Transverse colon (tissue), 4 donors: Measurements from ENCODE around the gene GPR39. TPM values are rescaled to one million over a fixed set of nuclear protein-coding genes. Genes with fewer than 3 reads are reported as not detected.

Experiments used
- DNase-seq: peaks from one replicate; pipeline ENCODE4 v3.0.0-alpha.2; 2019
- H3K27ac ChIP-seq, 4 donors: fragments of 200-600 bp; sonication (generic); 2 replicates each; pipeline ENCODE4 v1.5.1; 2016 to 2018; ENCODE audit warnings: inconsistent platforms in 4 of 4
- H3K27me3 ChIP-seq: fragments of 200-600 bp; sonication (generic); 2 replicates; pipeline ENCODE4 v1.5.1; 2017; ENCODE audit warnings: inconsistent platforms
- H3K36me3 ChIP-seq, 4 donors: fragments of 200-600 bp; sonication (generic); 2 replicates each; pipeline ENCODE4 v1.5.1; 2017 to 2019; ENCODE audit warnings: inconsistent platforms in 4 of 4
- H3K4me1 ChIP-seq, 4 donors: fragments of 200-600 bp; sonication (generic); 2 replicates each; pipeline ENCODE4 v1.5.1; 2017 to 2020; ENCODE audit warnings: inconsistent platforms in 4 of 4
- H3K4me3 ChIP-seq, 4 donors: fragments of 200-600 bp; sonication (generic); 1 replicate in 1 of 4; 2 replicates in 3 of 4; pipeline versions ENCODE4 v1.5.1 to v1.6.1; 2017 to 2019; ENCODE audit warnings: inconsistent platforms in 4 of 4
- H3K9me3 ChIP-seq, 2 donors: fragments of 200-600 bp; sonication (generic); 2 replicates each; pipeline ENCODE4 v1.5.1; 2017 to 2019; ENCODE audit warnings: inconsistent platforms in 2 of 2
- CTCF ChIP-seq, 5 experiments: fragments of 200-600 bp in 3 of 5; fragments of 450-650 bp in 2 of 5; sonication (generic) in 3 of 5; IDR thresholded peaks; 1 replicate in 2 of 5; 2 replicates in 3 of 5; pipeline ENCODE4 v1.5.1; 2016 to 2017; ENCODE audit warnings: antibody characterized with exemption in 5 of 5, inconsistent platforms in 3 of 5, mild to moderate bottlenecking in 2 of 5, moderate library complexity in 1 of 5
- EP300 ChIP-seq: sonication (generic); formaldehyde crosslinking; IDR thresholded peaks from one replicate; pipeline ENCODE4 v1.6.1; 2017; ENCODE audit warnings: antibody characterized with exemption, low read depth
- POLR2A ChIP-seq: fragments of 450-650 bp; IDR thresholded peaks from one replicate; pipeline ENCODE4 v1.6.1; 2016; ENCODE audit warnings: antibody characterized with exemption, mild to moderate bottlenecking, moderate library complexity
- POLR2AphosphoS5 ChIP-seq, 3 donors: sonication (generic); formaldehyde crosslinking; IDR thresholded peaks; one replicate each; pipeline ENCODE4 v1.6.1; 2016; ENCODE audit warnings: antibody characterized with exemption in 3 of 3
- WGBS, 2 donors: methylation state at CpG; one replicate each; pipeline ENCODE4 v1.1.5; 2018; ENCODE audit warnings: low coverage in 1 of 2; 5-methylcytosine and 5-hydroxymethylcytosine counted together
- in situ Hi-C, 4 donors: fragments of 200-750 bp; cut with MboI; loops; one replicate each; pipeline versions ENCODE4 v1.15.0 to v1.15.1; 2017; ENCODE audit warnings: low sequenced_read_pairs in 3 of 4, low pct_ligation_motif_present in 1 of 4, low pct_unique_long_range_greater_than_20kb in 1 of 4
- intact Hi-C: fragments of 100-400 bp; cut with DNase I; formaldehyde crosslinking; loops from one replicate; pipeline ENCODE4 v1.15.1; 2023; ENCODE audit warnings: low total_unique reads
- total RNA-seq, 4 donors: library from RNA; depleted of rRNA; stranded (reverse); fragments of >200 nt; gene quantifications; one replicate each; pipeline ENCODE4 v1.1.0, GENCODE V29; 2016

Gene GPR39
- total RNA-seq, 4 donors from 2014 or later, result 26.3 to 85.3 (median 39.6) TPM

- no peaks in the 10 kb centered on the region for H3K27me3 ChIP-seq
These were observed 142.7 kb downstream of the GPR39 start for GRCh38 chr2:132559326-132559725.

GRCh38 chr2:132559921-132560320 is 143.3 kb downstream of the GPR39 start:
- Histone ChIP-seq H3K9me3 (no peaks in the 10 kb centered on the region), H3K4me1 (no peaks in the 10 kb centered on the region), H3K4me3 (no peak overlapping the region), H3K27ac (no peak overlapping the region), H3K36me3 (no peaks in the 10 kb centered on the region), H3K27me3 (no peaks in the 10 kb centered on the region)
- in situ Hi-C loops (no loop called here), intact Hi-C loops (no loop called here)
- 87 to 89% methylated on average over 1 to 2 of the region's 2 CpGs for WGBS, 2 donors
- no peak for TF ChIP-seq CTCF (IDR thresholded peaks at IDR 0.05)
- TF ChIP-seq EP300, result no peak
- no peak for TF ChIP-seq POLR2AphosphoS5 (IDR thresholded peaks at IDR 0.05)
- no peak for TF ChIP-seq POLR2A
- no peak for DNase-seq

More at GRCh38 chr2:132559326-132559725, 142.7 kb downstream of the GPR39 start:
- TF ChIP-seq EP300 (no peak), CTCF (IDR thresholded peaks at IDR 0.05) (no peak), POLR2AphosphoS5 (IDR thresholded peaks at IDR 0.05) (no peak), POLR2A (no peak)
- no peak for DNase-seq
- intact Hi-C loops (no loop called here), in situ Hi-C loops (no loop called here)
- WGBS, 2 donors, result 83 to 87% methylated on average over 4 to 12 of the region's 12 CpGs
- no peaks in the 10 kb centered on the region for H3K4me1 ChIP-seq
- no peak overlapping the region for H3K27ac ChIP-seq
- H3K36me3 ChIP-seq, result no peaks in the 10 kb centered on the region
- H3K4me3 ChIP-seq, result no peak overlapping the region
- H3K9me3 ChIP-seq, result no peaks in the 10 kb centered on the region

GRCh38 chr2:132560562-132560961 is 144.0 kb downstream of the GPR39 start:
- TF ChIP-seq EP300 (no peak), POLR2A (no peak), POLR2AphosphoS5 (IDR thresholded peaks at IDR 0.05) (no peak), CTCF (IDR thresholded peaks at IDR 0.05) (no peak)
- intact Hi-C loops (no loop called here), in situ Hi-C loops (no loop called here)
- no peaks in the 10 kb centered on the region for H3K27me3 ChIP-seq
- WGBS, 2 donors, result 73 to 79% methylated on average over 2 of the region's 2 CpGs
- no peak overlapping the region for H3K4me3 ChIP-seq
- no peaks in the 10 kb centered on the region for H3K4me1 ChIP-seq
- H3K27ac ChIP-seq, result no peak overlapping the region
- no peaks in the 10 kb centered on the region for H3K36me3 ChIP-seq
- no peaks in the 10 kb centered on the region for H3K9me3 ChIP-seq
- DNase-seq, result no peak

GRCh38 chr2:132562245-132562644 is 145.6 kb downstream of the GPR39 start:
- no peak for DNase-seq
- H3K9me3 ChIP-seq, result no peaks in the 10 kb centered on the region
- no peak overlapping the region for H3K27ac ChIP-seq
- in situ Hi-C loops, result no loop called here
- H3K36me3 ChIP-seq, result no peaks in the 10 kb centered on the region
- H3K4me3 ChIP-seq, result no peak overlapping the region
- intact Hi-C loops, result no loop called here
- H3K4me1 ChIP-seq, result no peaks in the 10 kb centered on the region
- H3K27me3 ChIP-seq, result no peaks in the 10 kb centered on the region
- no peak for TF ChIP-seq POLR2A
- TF ChIP-seq EP300, result no peak
- TF ChIP-seq CTCF (IDR thresholded peaks at IDR 0.05), result no peak
- TF ChIP-seq POLR2AphosphoS5 (IDR thresholded peaks at IDR 0.05), result no peak
- 84 to 88% methylated on average over 1 to 4 of the region's 4 CpGs for WGBS, 2 donors
